Common myeloid progenitor, CD34-positive (primary cell): ENCODE measurements around the gene RTEL1.

Experiments
- CTCF ChIA-PET: fragments of 350-600 bp; sonication (Branson Sonifier 250); formaldehyde crosslinking; loops from one replicate; lab custom pipeline; 2021; ENCODE audit warnings: antibody characterized with exemption; lab: Charles Lee
- POLR2A ChIA-PET: fragments of 350-600 bp; sonication (Branson Sonifier 250); formaldehyde crosslinking; loops from one replicate; lab custom pipeline; 2021; ENCODE audit warnings: antibody characterized with exemption; lab: Charles Lee
- DNase-seq, 3 donors: peaks; one replicate each; pipeline versions ENCODE4 v3.0.0 to v3.0.0-alpha.2; 2013
- H3K27ac ChIP-seq, 2 experiments: 1 replicate in 1 of 2; 2 replicates in 1 of 2; pipeline ENCODE4 v1.7.0; 2013; ENCODE audit warnings: inconsistent platforms in 2 of 2, low read length in 2 of 2, mild to moderate bottlenecking in 2 of 2, low read depth in 1 of 2, moderate library complexity in 1 of 2; ENCODE audit not compliant: severe bottlenecking in 2 of 2, insufficient read depth in 1 of 2, poor library complexity in 1 of 2
- H3K27me3 ChIP-seq, 5 experiments: replicated peaks in 2 of 5; 1 replicate in 3 of 5; 2 replicates in 2 of 5; pipeline versions ENCODE4 v1.6.1 to v1.7.0; 2013; ENCODE audit warnings: low read length in 4 of 5, mild to moderate bottlenecking in 2 of 5, moderate library complexity in 2 of 5, inconsistent platforms in 1 of 5; ENCODE audit not compliant: insufficient read depth in 5 of 5, control insufficient read depth in 4 of 5
- H3K36me3 ChIP-seq, 4 experiments: 1 replicate in 2 of 4; 2 replicates in 2 of 4; pipeline versions ENCODE4 v1.6.1 to v1.7.0; 2013; ENCODE audit warnings: low read length in 3 of 4, control low read depth in 1 of 4, mild to moderate bottlenecking in 1 of 4; ENCODE audit not compliant: control insufficient read depth in 4 of 4, insufficient read depth in 4 of 4
- H3K4me1 ChIP-seq, 4 experiments: 1 replicate in 3 of 4; 2 replicates in 1 of 4; pipeline versions ENCODE4 v1.6.1 to v1.7.1; 2013; ENCODE audit warnings: low read length in 3 of 4, mild to moderate bottlenecking in 3 of 4, control low read depth in 1 of 4, inconsistent platforms in 1 of 4, moderate library complexity in 1 of 4; ENCODE audit not compliant: control insufficient read depth in 4 of 4, insufficient read depth in 4 of 4; ENCODE audit errors: control extremely low read depth in 1 of 4
- H3K4me3 ChIP-seq, 7 experiments: 1 replicate in 4 of 7; 2 replicates in 3 of 7; pipeline versions ENCODE4 v1.5.1 to v1.7.0; 2013; ENCODE audit warnings: mild to moderate bottlenecking in 7 of 7, low read length in 6 of 7, moderate library complexity in 6 of 7, inconsistent platforms in 2 of 7, low read depth in 2 of 7, control low read depth in 1 of 7; ENCODE audit not compliant: insufficient read depth in 4 of 7, control insufficient read depth in 1 of 7; ENCODE audit errors: extremely low read depth in 1 of 7
- H3K9me3 ChIP-seq, 5 experiments: 1 replicate in 4 of 5; 2 replicates in 1 of 5; pipeline versions ENCODE4 v1.6.1 to v1.7.1; 2013; ENCODE audit warnings: low read length in 4 of 5, mild to moderate bottlenecking in 2 of 5, inconsistent platforms in 1 of 5, low read depth in 1 of 5, moderate library complexity in 1 of 5; ENCODE audit not compliant: control insufficient read depth in 4 of 5, insufficient read depth in 2 of 5; ENCODE audit errors: control extremely low read depth in 1 of 5
- WGBS: methylation state at CpG from one replicate; pipeline ENCODE4 v1.1.5; 2013; ENCODE audit not compliant: insufficient coverage; 5-methylcytosine and 5-hydroxymethylcytosine counted together

RTEL1 gene

GRCh38 chr20:63692436-63693082 lies 34.4 kb downstream of the RTEL1 start:
- H3K27me3 ChIP-seq = no peaks in the 10 kb centered on the region
- H3K4me3 ChIP-seq = no peak overlapping the region
- H3K27ac ChIP-seq = no peak overlapping the region
- DNase-seq = no peak
- 89% methylated on average over 15 of the region's 20 CpGs for WGBS
- CTCF ChIA-PET = no interaction called here
- H3K4me1 ChIP-seq = peaks cover 0 to 21% (median 21%) of the 10 kb centered on the region in 4 experiments
- H3K36me3 ChIP-seq = peaks cover 0 to 27% (median 0%) of the 10 kb centered on the region in 4 experiments
- POLR2A ChIA-PET = no interaction called here
- no peaks in the 10 kb centered on the region for H3K9me3 ChIP-seq

- ChIA-PET CTCF (no interaction called here), POLR2A (no interaction called here)
- no peak for DNase-seq
- no peak overlapping the region for H3K27ac ChIP-seq
- H3K27me3 ChIP-seq = no peaks in the 10 kb centered on the region
- peaks cover 0 to 21% (median 19%) of the 10 kb centered on the region in 4 experiments for H3K4me1 ChIP-seq
- no peaks in the 10 kb centered on the region for H3K9me3 ChIP-seq
- WGBS = 100% methylated on average over 7 of the region's 10 CpGs
- H3K4me3 ChIP-seq = no peak overlapping the region
- H3K36me3 ChIP-seq = peaks cover 0 to 28% (median 0%) of the 10 kb centered on the region in 4 experiments
Observed at GRCh38 chr20:63693083-63693732, 35.1 kb downstream of the RTEL1 start.

GRCh38 chr20:63693733-63694583 lies 35.8 kb downstream of the RTEL1 start:
- POLR2A ChIA-PET = no interaction called here
- WGBS = 97% methylated on average over 21 of the region's 21 CpGs
- Histone ChIP-seq H3K4me3 (no peak overlapping the region), H3K9me3 (no peaks in the 10 kb centered on the region), H3K27me3 (no peaks in the 10 kb centered on the region), H3K4me1 (peaks cover 0 to 21% (median 19%) of the 10 kb centered on the region in 4 experiments), H3K36me3 (peaks cover 0 to 28% (median 0%) of the 10 kb centered on the region in 4 experiments), H3K27ac (no peak overlapping the region)
- DNase-seq = peak in 2 of 3 donors; percentile 58 to 60
- CTCF ChIA-PET = no interaction called here

- no peak for DNase-seq
- Histone ChIP-seq H3K27ac (no peak overlapping the region), H3K9me3 (no peaks in the 10 kb centered on the region), H3K27me3 (no peaks in the 10 kb centered on the region), H3K4me3 (no peak overlapping the region), H3K36me3 (peaks cover 0 to 28% (median 0%) of the 10 kb centered on the region in 4 experiments), H3K4me1 (peaks cover 0 to 21% (median 19%) of the 10 kb centered on the region in 4 experiments)
- ChIA-PET POLR2A (no interaction called here), CTCF (interaction anchor here (1.4 kb wide), 1 partner anchor 124 kb away, joined by 3 read pairs; no protein-coding TSS in a partner anchor)
- 96% methylated on average over 33 of the region's 37 CpGs for WGBS
Observed at GRCh38 chr20:63694584-63695423, 36.7 kb downstream of the RTEL1 start.

- CTCF ChIA-PET = interaction anchor here (0.6 to 1.4 kb wide), 2 partner anchors 123 to 171 kb away, joined by 3 read pairs; no protein-coding TSS in a partner anchor
- Histone ChIP-seq H3K27ac (no peak overlapping the region), H3K27me3 (no peaks in the 10 kb centered on the region), H3K4me1 (peaks cover 0 to 21% (median 19%) of the 10 kb centered on the region in 4 experiments), H3K9me3 (no peaks in the 10 kb centered on the region), H3K4me3 (peak overlapping the region in 3 of 7 experiments; percentile 64 to 78 (median 65)), H3K36me3 (peaks cover 0 to 28% (median 3%) of the 10 kb centered on the region in 4 experiments)
- DNase-seq = no peak
- POLR2A ChIA-PET = interaction anchor here (1.0 kb wide), 1 partner anchor 13 kb away, joined by 3 read pairs; no protein-coding TSS in a partner anchor
- WGBS = 79% methylated on average over 19 of the region's 25 CpGs
Observed at GRCh38 chr20:63695424-63696305, 37.6 kb downstream of the RTEL1 start.

GRCh38 chr20:63696306-63696627 lies 38.2 kb downstream of the RTEL1 start:
- peak overlapping the region in 5 of 7 experiments; percentile 47 to 78 (median 64) for H3K4me3 ChIP-seq
- WGBS = 0% methylated on average over 1 of the region's 6 CpGs
- peaks cover 0 to 28% (median 3%) of the 10 kb centered on the region in 4 experiments for H3K36me3 ChIP-seq
- ChIA-PET CTCF (interaction anchor here (1.4 kb wide), 1 partner anchor 122 kb away, joined by 3 read pairs; no protein-coding TSS in a partner anchor), POLR2A (interaction anchor here (1.0 kb wide), 1 partner anchor 13 kb away, joined by 3 read pairs; no protein-coding TSS in a partner anchor)
- H3K9me3 ChIP-seq = no peaks in the 10 kb centered on the region
- peaks cover 0 to 21% (median 19%) of the 10 kb centered on the region in 4 experiments for H3K4me1 ChIP-seq
- no peak overlapping the region for H3K27ac ChIP-seq
- peak; percentile 69 to 95 (median 94) for DNase-seq
- H3K27me3 ChIP-seq = no peaks in the 10 kb centered on the region
